DMS 273 (cell line): ENCODE results near the gene HOXD12.
A peak's percentile ranks its signal among the peaks of the same experiment; 100 is the strongest.

Experiments used
- DNase-seq: peaks from one replicate; lab custom pipeline; 2025; ENCODE audit not compliant: unreplicated experiment; lab: John Stamatoyannopoulos, UW

HOXD12 gene

DNA sequence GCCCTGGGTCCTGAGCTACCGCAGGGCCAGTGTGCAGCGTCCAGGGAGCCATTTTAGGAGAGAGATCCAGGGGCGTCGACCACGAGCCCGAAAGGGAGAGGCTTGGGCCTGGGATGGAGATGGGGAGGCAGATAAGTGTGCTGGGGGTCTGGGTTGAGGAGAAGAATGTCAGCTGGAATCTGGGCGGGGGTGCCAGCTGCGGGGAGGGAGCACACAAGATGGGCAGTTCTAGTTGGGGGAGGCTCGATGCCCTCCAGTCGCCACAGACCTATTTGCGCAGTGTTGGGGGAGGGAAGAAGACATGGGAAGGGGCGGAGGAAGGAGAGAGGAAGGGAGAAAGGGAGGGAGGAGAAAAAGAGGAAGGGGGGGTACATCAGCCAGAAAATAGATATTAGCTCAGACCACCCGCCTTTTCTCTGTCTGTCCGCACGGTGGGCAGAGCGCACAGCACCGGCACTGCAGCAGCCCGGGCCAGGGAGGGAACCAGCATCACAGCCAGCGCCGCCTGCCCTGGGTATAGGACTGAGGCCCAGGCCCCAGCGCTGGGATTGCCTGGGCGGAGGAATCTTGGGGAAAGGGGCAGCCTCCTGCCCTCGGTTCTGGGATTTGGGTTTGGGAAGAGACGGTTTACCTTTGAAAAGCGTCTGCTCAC is 5.6 kb downstream of the HOXD12 start:
- no peak for DNase-seq

GRCh38 chr2:176105730-176106580 is 6.4 kb downstream of the HOXD12 start:
- no peak for DNase-seq

DNA sequence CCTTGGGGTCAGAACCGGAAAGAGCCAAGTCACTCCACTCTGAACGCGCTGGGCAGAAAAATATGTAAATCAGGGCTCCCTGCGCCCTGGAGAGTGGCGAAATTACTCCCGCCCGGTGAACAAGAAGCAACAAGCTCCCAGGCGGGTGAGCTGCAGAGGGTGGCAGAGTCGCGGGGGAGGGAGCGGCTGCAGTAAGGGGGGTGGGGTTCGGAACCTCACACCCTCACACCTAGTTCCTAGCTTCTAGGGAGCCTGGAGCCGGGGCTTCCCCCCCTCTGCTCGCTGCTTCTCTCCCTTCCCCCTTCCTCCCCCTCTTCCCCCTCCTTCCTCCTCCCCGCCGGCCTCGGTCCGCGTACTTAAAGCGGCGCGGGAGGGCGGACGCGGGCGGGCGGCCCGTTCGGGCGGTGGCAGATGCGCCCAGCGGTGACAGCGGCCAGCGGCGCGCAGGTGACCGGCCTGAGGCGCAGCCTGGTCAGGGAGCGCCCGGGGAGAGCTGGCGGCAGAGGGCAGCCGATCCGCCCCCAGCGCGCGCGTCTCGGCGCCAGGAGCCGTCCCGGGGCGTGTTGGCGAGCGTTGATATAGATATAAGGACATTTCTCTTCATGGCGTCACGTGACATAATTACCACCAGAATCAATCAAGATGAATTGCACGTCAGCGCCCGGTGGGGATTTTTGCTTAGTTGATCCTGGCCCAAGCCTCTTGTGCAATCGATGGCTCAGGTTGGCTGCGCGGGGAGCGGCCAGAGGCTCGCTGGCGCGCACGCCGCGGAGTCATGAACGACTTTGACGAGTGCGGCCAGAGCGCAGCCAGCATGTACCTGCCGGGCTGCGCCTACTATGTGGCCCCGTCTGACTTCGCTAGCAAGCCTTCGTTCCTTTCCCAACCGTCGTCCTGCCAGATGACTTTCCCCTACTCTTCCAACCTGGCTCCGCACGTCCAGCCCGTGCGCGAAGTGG is 7.3 kb downstream of the HOXD12 start, which contains the start of gene HOXD11:
TSS of gene HOXD11 (plus strand) at position 700 of the 959 bp plus-strand sequence. CDS start at position 776, 76 bp downstream.
- DNase-seq: peak; percentile 83

- peak; percentile 70 for DNase-seq
Observed at GRCh38 chr2:176107731-176108181, 8.2 kb downstream of the HOXD12 start.

- no peak for DNase-seq
Observed at GRCh38 chr2:176109192-176109901, 9.8 kb downstream of the HOXD12 start.

DNA sequence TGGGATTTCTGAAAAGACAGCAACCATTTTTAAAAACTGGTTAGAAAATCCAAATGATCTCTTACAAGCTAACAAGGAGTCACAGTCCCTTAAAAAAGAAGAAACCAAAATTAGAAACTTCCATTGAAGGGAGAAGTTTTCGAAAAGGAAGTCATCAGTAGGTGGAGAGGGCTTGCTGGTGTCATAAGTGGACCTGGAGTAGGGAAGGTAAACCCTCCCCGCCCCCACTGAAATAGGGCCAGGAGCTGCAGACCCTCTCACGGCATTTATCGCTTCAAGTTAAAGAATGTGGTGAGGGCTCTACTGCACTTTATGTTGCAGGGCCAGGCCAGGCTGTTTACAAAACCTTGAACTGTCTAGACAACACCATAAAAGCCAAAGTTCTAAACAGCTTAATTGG is 10.4 kb downstream of the HOXD12 start:
- DNase-seq: no peak

DNA sequence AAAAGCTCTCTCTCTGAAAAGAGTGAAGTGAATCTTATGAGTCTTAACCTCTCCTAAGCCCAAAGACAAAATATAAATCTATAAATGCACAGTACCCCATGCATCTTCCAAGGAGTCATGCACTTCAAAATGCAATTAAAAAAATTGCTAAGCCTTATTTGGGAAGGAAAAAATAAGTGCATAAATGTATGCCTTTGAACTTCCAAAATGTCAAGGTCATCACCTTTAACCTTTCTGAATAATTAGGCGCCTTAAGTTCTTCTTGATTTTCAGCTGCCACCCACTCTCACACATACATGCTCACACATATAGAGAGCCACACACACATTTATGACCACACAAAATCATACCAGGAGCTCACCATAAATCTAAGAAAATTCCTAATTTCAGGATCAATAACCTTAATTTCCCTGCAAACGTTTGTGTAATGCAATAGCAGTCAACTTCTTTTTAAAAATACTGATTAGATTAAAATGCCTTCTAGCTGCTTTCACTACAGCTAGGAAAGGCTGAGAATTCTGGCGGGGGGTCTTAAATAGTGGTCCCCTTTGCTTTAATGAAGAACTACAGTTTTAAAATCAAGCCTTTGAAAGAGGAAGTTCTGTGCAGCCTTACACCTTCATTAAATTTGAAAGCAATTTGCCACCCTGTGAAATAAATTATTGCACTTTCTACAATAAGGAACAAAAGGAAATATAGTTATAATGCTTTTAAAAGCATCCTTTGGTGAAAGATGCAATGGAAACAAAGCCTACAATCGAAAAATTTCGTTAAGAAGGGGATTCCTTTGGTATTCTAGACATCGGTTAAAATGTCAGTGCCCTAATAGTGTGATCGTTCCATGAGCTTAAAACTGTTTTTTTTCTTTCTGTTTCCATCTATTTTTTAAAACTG is 11.1 kb downstream of the HOXD12 start:
- DNase-seq: no peak

DNA sequence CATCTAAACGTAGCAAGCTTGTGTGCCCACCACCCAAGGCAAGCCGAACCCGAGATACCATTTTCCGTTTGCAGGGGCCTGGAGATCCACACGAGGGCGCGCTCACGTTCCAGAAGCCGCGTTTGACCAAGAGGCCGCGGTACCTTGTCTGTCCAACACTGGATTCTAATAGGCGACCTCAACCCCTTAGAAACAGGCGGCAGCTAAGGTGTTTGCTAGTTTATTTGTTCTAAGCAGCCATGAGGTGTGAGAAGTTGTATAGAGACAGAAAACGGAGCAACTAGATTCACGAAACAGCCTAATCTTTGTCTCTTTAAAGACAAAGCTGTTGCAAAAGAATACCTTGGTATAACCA is 11.7 kb downstream of the HOXD12 start:
- peak; percentile 85 for DNase-seq

DNA sequence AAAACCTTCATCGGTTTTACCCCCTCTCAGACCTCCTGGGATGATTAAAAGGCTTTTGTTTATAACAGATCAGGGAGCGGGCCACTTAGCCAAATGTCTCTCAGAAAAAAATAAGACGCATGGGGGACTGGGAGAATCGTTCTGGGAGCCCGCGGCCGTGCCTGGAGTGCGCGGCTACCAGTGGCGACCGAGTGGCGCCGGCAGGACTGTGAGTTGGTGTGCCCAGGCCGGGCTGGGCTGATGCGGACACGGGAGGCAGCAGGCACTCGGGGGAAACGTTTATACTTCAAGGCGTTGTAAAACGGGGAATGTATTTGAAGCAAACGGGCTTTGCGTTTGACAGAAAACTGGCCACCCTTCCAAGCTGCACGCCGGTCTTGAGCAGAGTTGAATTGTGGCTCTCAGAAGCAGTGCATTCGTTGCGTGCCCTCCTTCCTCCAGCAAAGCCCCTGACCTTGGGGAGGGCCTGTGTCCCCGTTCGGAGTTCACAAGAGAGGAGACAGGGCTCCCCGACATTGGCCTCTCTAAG is 12.3 kb downstream of the HOXD12 start:
- DNase-seq: no peak

- DNase-seq: no peak
Observed at GRCh38 chr2:176112375-176113302, 13.0 kb downstream of the HOXD12 start.

DNA sequence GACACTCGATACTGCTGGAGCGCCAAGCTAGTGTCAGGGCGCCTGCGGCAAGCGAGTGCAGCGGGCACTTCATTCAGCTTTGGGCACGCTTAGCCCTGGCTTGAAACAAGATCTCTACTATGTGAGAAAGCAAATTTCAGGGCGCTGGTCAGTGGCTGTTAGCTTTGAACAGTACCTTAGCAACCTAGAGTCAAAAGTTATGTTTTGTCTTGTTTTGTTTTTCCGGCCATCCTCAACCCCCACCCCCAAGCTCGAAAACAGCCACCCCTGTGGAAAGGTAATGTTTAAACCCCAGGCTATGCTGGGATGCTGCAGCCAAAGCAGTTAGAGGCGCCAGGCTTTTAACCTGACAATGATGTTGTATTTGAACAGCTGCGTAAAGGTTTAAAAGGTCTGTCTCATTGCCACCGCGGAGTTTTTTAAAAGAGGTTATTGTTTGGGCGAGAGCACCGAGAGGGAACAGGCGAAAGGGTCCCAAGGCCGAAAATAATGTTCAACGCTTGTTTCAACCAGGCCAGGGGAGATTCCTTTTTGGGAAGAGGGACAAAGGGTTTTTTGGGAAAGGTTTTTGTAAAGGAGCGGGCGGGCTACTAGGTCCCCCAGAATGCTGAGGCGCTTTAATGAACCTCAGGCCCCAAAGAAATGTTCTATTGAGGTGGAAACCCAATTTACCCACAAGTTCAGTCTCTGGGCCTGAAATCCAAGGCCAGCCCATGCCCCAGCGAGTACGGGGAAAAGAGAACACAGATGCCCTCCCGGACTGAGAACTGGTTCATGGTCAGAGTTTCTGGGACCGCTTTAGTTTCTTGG is 14.7 kb downstream of the HOXD12 start:
- no peak for DNase-seq

GRCh38 chr2:176114930-176115625 is 15.5 kb downstream of the HOXD12 start:
- DNase-seq: no peak

DNA sequence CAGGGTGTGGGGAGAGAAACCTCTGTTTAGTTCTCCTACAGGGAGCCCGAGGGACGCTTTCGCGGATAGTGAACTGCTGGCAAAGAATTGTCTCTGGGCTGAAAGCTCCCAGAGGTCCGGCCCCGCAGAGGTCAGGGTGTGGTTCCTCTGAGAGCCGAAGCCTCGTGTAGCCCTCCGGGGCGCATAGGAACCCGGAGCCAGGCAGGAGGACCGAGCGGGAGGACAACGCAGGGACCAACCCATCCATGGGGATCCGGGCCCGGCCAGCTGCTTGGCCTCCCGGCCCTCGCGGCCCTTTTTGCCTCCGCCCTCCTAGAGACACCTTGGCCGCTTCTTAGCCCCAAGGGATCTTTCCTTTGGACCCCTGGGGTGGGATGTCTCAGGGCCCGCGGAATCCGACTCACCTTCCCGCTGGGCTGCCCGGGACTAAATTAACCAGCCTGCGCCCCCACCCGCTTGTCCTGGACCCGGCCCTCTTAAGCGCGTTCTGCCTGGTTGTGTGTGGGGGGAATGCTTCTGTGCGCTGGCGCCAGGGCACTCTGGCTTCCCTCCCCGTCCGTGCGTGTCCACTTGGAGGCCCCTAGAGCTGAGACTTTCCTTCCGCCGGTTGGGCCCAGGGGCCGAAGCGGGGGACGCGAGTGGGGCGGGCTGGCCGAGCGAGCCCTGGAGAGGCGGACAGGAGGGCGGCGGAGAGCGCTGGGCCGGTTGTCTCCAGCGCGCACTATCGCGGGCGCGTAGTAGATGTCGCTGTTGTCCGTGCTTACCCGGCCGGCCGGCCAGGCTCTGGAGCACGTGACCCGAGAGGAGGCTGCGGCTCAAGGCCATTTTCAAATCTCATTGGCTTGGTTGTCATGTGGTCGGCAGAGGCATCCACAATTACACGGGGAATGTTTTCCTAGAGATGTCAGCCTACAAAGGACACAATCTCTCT is 16.6 kb downstream of the HOXD12 start, which contains the start of gene HOXD10:
TSS of gene HOXD10 (plus strand) at position 896 of the 931 bp plus-strand sequence. CDS start 56 bp downstream, outside the sequence.
- DNase-seq: no peak

DNA sequence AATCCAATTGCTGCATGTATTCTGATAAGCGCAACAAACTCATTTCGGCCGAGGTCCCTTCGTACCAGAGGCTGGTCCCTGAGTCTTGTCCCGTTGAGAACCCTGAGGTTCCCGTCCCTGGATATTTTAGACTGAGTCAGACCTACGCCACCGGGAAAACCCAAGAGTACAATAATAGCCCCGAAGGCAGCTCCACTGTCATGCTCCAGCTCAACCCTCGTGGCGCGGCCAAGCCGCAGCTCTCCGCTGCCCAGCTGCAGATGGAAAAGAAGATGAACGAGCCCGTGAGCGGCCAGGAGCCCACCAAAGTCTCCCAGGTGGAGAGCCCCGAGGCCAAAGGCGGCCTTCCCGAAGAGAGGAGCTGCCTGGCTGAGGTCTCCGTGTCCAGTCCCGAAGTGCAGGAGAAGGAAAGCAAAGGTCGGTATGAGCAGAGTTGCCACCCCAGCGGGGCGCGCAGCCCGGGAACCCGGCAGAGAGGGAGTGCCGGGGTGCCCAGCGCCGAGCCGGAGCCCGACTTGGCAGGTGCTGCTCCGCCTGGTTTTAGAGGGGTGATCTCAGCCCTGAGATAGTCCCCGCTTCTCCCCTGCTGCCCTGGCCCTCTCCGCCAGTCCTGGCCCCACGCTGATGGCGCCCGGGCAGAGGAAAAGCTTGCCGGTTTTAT is 17.7 kb downstream of the HOXD12 start:
- DNase-seq: no peak

- DNase-seq: no peak
Observed at GRCh38 chr2:176117823-176118371, 18.3 kb downstream of the HOXD12 start.
